Panc1 (cell line): ENCODE data around the gene SERTAD2. TPM values are rescaled to one million over a fixed set of nuclear protein-coding genes. Genes with fewer than 3 reads are reported as not detected.

ENCODE experiments used
- ATAC-seq: fragments of 200-7000 bp; cut with Tn5 transposase; 2 replicates; pipeline ENCODE4 v1.9.1; 2020; ENCODE audit warnings: mild to moderate bottlenecking, moderate library complexity
- BruUV-seq: library from RNA; stranded (reverse); fragments of 400-500 nt; replicated peaks from 2 replicates; lab custom pipeline; 2021; lab: Mats Ljungman, UMichigan
- CTCF ChIA-PET: fragments of 300-600 bp; sonication (Branson Sonifier 250); formaldehyde crosslinking; loops from one replicate; lab custom pipeline; 2022; ENCODE audit warnings: antibody characterized with exemption; lab: Charles Lee
- POLR2A ChIA-PET: fragments of 300-600 bp; sonication (Branson Sonifier 250); formaldehyde crosslinking; loops from one replicate; lab custom pipeline; 2022; ENCODE audit warnings: antibody characterized with exemption; lab: Charles Lee
- DNase-seq: peaks from one replicate; pipeline ENCODE4 v3.0.0-alpha.2; 2010; ENCODE audit warnings: low read depth, low spot score
- H3K27ac ChIP-seq: 2 replicates; pipeline ENCODE4 v1.5.1; 2011; ENCODE audit warnings: mild to moderate bottlenecking, low read length, inconsistent platforms
- H3K27me3 ChIP-seq: fragments of 200-500 bp; sonication (Bioruptor generic); 2 replicates; pipeline ENCODE4 v1.6.0; 2014; ENCODE audit warnings: low read length, inconsistent platforms; ENCODE audit not compliant: control insufficient read depth, insufficient read depth
- H3K36me3 ChIP-seq: fragments of 200-500 bp; sonication (Bioruptor generic); 2 replicates; pipeline ENCODE4 v1.5.1; 2014; ENCODE audit warnings: inconsistent platforms, mild to moderate bottlenecking, low read length, moderate library complexity; ENCODE audit not compliant: control insufficient read depth, insufficient read depth
- H3K4me1 ChIP-seq: 2 replicates; pipeline ENCODE4 v1.5.1; 2011; ENCODE audit warnings: inconsistent platforms, mild to moderate bottlenecking, low read length, moderate library complexity; ENCODE audit not compliant: control insufficient read depth, insufficient read depth
- H3K4me3 ChIP-seq, 2 experiments: 2 replicates each; pipeline ENCODE4 v1.5.1; 2011 to 2012; ENCODE audit warnings: low read depth in 2 of 2, low read length in 2 of 2, mild to moderate bottlenecking in 2 of 2, inconsistent platforms in 1 of 2, moderate library complexity in 1 of 2
- H3K9me3 ChIP-seq: fragments of 200-500 bp; sonication (Bioruptor generic); 2 replicates; pipeline ENCODE4 v1.5.1; 2014; ENCODE audit warnings: low read depth, mild to moderate bottlenecking, inconsistent platforms, low read length, moderate library complexity; ENCODE audit not compliant: control insufficient read depth, insufficient read depth
- CTCF ChIP-seq: fragments of 450-650 bp; IDR thresholded peaks from 2 replicates; pipeline ENCODE4 v1.5.1; 2017; ENCODE audit warnings: mild to moderate bottlenecking
- POLR2AphosphoS5 ChIP-seq: IDR thresholded peaks from 2 replicates; pipeline ENCODE4 v1.6.1; 2012; ENCODE audit warnings: mild to moderate bottlenecking, low read depth, low read length, moderate library complexity
- SIN3A ChIP-seq: IDR thresholded peaks from 2 replicates; pipeline ENCODE4 v1.6.1; 2012; ENCODE audit warnings: low read depth, mild to moderate bottlenecking, low read length, moderate library complexity, borderline replicate concordance; ENCODE audit not compliant: insufficient read depth
- TCF7L2 ChIP-seq: IDR thresholded peaks from 2 replicates; pipeline ENCODE4 v1.6.1; 2011; ENCODE audit warnings: mild to moderate bottlenecking, low read depth, low read length, inconsistent platforms
- in situ Hi-C: cut with HindIII; loops from 2 replicates; pipeline ENCODE4 v1.10.0; 2016; ENCODE audit warnings: low sequenced_read_pairs, low pct_unique_long_range_greater_than_20kb
- intact Hi-C: fragments of 100-400 bp; cut with micrococcal nuclease; formaldehyde crosslinking; loops from one replicate; pipeline ENCODE4 v1.10.0; 2022; ENCODE audit not compliant: unreplicated experiment
- total RNA-seq: library from RNA; stranded (reverse); gene quantifications from one replicate; pipeline ENCODE4 v1.2.1, GENCODE V29; 2021; ENCODE audit not compliant: unreplicated experiment
- TF ChIP-seq, protein P1 (sequence below), 2 experiments: IDR thresholded peaks; 2 replicates each; pipeline ENCODE4 v1.6.1; 2011 to 2012; ENCODE audit warnings: low read depth in 2 of 2, control low read depth in 1 of 2, low read length in 1 of 2, mild to moderate bottlenecking in 1 of 2, moderate library complexity in 1 of 2; ENCODE audit not compliant: insufficient read depth in 1 of 2

The SERTAD2 gene
- total RNA-seq, 1 experiment from 2014 or later = 24.3 TPM

GRCh38 chr2:64649013-64649484 lies 4.7 kb downstream of the SERTAD2 start:
- POLR2A ChIA-PET = interaction anchor here (0.5 to 0.6 kb wide), 2 partner anchors 126 to 515 kb away, joined by 4 to 5 read pairs; no protein-coding TSS in a partner anchor
- H3K27ac ChIP-seq = peak overlapping the region; percentile 85

GRCh38 chr2:64646007-64646880 lies 7.5 kb downstream of the SERTAD2 start:
- intact Hi-C loops (loop anchor here (5.0 kb wide), 1 partner anchor 101 kb away; no protein-coding TSS in a partner anchor), in situ Hi-C loops (no loop called here)
- H3K4me1 ChIP-seq = peaks cover 78% of the 10 kb centered on the region
- H3K27me3 ChIP-seq = no peaks in the 10 kb centered on the region
- DNase-seq (peak; percentile 76), ATAC-seq (no peak)
- ChIA-PET POLR2A (interaction anchor here (0.6 to 1.1 kb wide), 2 partner anchors 9 to 244 kb away, joined by 3 to 7 read pairs; no protein-coding TSS in a partner anchor), CTCF (interaction anchor here (0.6 to 1.5 kb wide), 8 partner anchors 31 to 222 kb away, joined by 3 to 5 read pairs (median 4); no protein-coding TSS in a partner anchor)
- peak overlapping the region; percentile 22 to 44; a peak in 2 of 4 replicates for H3K4me3 ChIP-seq
- no TSS peak for BruUV-seq
- no peaks in the 10 kb centered on the region for H3K9me3 ChIP-seq
- TF ChIP-seq TCF7L2 (peak; percentile 88), POLR2AphosphoS5 (no peak), CTCF (peak; percentile 98), SIN3A (no peak)
- TF ChIP-seq, protein P1, sequence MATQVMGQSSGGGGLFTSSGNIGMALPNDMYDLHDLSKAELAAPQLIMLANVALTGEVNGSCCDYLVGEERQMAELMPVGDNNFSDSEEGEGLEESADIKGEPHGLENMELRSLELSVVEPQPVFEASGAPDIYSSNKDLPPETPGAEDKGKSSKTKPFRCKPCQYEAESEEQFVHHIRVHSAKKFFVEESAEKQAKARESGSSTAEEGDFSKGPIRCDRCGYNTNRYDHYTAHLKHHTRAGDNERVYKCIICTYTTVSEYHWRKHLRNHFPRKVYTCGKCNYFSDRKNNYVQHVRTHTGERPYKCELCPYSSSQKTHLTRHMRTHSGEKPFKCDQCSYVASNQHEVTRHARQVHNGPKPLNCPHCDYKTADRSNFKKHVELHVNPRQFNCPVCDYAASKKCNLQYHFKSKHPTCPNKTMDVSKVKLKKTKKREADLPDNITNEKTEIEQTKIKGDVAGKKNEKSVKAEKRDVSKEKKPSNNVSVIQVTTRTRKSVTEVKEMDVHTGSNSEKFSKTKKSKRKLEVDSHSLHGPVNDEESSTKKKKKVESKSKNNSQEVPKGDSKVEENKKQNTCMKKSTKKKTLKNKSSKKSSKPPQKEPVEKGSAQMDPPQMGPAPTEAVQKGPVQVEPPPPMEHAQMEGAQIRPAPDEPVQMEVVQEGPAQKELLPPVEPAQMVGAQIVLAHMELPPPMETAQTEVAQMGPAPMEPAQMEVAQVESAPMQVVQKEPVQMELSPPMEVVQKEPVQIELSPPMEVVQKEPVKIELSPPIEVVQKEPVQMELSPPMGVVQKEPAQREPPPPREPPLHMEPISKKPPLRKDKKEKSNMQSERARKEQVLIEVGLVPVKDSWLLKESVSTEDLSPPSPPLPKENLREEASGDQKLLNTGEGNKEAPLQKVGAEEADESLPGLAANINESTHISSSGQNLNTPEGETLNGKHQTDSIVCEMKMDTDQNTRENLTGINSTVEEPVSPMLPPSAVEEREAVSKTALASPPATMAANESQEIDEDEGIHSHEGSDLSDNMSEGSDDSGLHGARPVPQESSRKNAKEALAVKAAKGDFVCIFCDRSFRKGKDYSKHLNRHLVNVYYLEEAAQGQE (IDR thresholded peaks at IDR 0.05; ENCODE audit: insufficient read depth in 1 of 2, low read depth in 2 of 2, low read length in 1 of 2) = no peak
- H3K27ac ChIP-seq = peak overlapping the region; percentile 98
- no peaks in the 10 kb centered on the region for H3K36me3 ChIP-seq

More at GRCh38 chr2:64649013-64649484, 4.7 kb downstream of the SERTAD2 start:
- H3K9me3 ChIP-seq = no peaks in the 10 kb centered on the region
- BruUV-seq = no TSS peak
- CTCF ChIA-PET = interaction anchor here (0.8 kb wide), 1 partner anchor 520 kb away, joined by 6 read pairs; no protein-coding TSS in a partner anchor
- intact Hi-C loops = loop anchor here (5.0 kb wide), 1 partner anchor 98 kb away; no protein-coding TSS in a partner anchor
- peaks cover 64% of the 10 kb centered on the region for H3K4me1 ChIP-seq
- DNase-seq = no peak
- H3K36me3 ChIP-seq = peaks cover 4% of the 10 kb centered on the region; the same call in 1 of the 2 replicates
- in situ Hi-C loops = no loop called here
- ATAC-seq = no peak
- H3K27me3 ChIP-seq = no peaks in the 10 kb centered on the region
- no peak overlapping the region; a peak in 2 of 4 replicates for H3K4me3 ChIP-seq
- TF ChIP-seq POLR2AphosphoS5 = no peak
- TF ChIP-seq, protein P1 (IDR thresholded peaks at IDR 0.05; ENCODE audit: insufficient read depth in 1 of 2, low read depth in 2 of 2, low read length in 1 of 2) = no peak
- no peak for TF ChIP-seq TCF7L2
- TF ChIP-seq SIN3A = no peak
- no peak for TF ChIP-seq CTCF
